GM12864 (cell line): Measurements from ENCODE around the gene TRRAP.

ENCODE experiments used
- DNase-seq: peaks from one replicate; pipeline ENCODE4 v3.0.0-alpha.2; 2011; ENCODE audit warnings: low read depth
- H3K4me3 ChIP-seq: 2 replicates; pipeline ENCODE4 v1.5.1; 2011; ENCODE audit warnings: mild to moderate bottlenecking, low read depth, low read length, control low read depth
- CTCF ChIP-seq: IDR thresholded peaks from 2 replicates; pipeline ENCODE4 v1.5.1; 2011; ENCODE audit warnings: low read depth, mild to moderate bottlenecking, moderate library complexity, low read length, control low read depth, inconsistent platforms; ENCODE audit errors: missing control alignments

Gene TRRAP

DNA sequence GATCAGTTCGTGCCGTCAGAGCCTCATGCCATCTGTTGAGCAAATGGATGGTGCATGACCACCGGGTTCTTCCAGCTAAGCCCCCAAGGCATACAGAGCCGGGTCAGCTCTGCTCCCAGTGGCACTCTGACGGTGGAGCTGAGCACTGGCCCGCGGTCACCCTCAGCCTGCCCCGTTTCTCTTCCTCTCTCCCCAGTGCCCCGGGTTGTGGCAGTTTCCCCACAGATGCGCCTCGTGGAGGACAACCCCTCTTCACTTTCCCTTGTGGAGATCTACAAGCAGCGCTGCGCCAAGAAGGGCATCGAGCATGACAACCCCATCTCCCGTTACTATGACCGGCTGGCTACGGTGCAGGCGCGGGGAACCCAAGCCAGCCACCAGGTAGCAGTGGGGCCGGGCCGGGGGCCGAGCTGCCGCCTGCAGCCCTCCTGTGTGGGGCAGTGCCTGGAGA lies 129.9 kb downstream of the TRRAP start:
- TF ChIP-seq CTCF: no peak
- H3K4me3 ChIP-seq: no peak overlapping the region
- DNase-seq: no peak

GRCh38 chr7:99008921-99009530 lies 130.7 kb downstream of the TRRAP start:
- DNase-seq: no peak
- H3K4me3 ChIP-seq: no peak overlapping the region
- TF ChIP-seq CTCF: no peak

- no peak for TF ChIP-seq CTCF
- DNase-seq: no peak
- H3K4me3 ChIP-seq: no peak overlapping the region
Observed at GRCh38 chr7:99010281-99010680, 131.9 kb downstream of the TRRAP start.

- no peak for TF ChIP-seq CTCF
- no peak for DNase-seq
- no peak overlapping the region for H3K4me3 ChIP-seq
Observed at GRCh38 chr7:99011341-99011705, 133.0 kb downstream of the TRRAP start.

GRCh38 chr7:99011706-99012404 lies 133.5 kb downstream of the TRRAP start:
- DNase-seq: no peak
- no peak for TF ChIP-seq CTCF
- no peak overlapping the region for H3K4me3 ChIP-seq

DNA sequence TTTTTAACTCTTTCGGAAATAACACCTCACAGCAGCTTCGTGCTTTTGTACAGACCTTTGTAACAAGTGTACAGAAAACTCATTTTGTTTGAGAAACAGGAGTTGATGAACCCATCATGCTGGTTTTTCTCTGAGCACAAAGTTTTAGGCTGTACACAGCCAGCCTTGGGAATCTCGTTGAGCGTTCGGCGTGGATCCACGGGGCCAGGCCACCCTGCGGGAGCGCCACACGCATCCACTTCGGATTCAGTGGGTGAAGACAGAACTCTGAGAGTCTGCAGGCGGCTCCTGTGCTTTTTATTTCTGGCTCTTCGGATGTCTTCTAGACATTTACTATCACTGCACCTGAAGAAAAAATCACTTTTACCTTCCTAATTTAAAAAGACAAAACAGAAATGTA lies 134.4 kb downstream of the TRRAP start:
- TF ChIP-seq CTCF: no peak
- no peak for DNase-seq

More for the DNA sequence above, 134.4 kb downstream of the TRRAP start:
- H3K4me3 ChIP-seq: no peak overlapping the region
